Activated CD8-positive, alpha-beta memory T cell treated with anti-CD3 and anti-CD28 coated beads, Interleukin-2, amount 50 U/mL, for 4 hours (primary cell): ENCODE data around the gene PSG7.
"Not testable (repeated sequence)": the region's sequence is repeated elsewhere in the genome, so short reads cannot be mapped to it uniquely, and the experiment has no call there.

ENCODE experiments used
- DNase-seq: peaks from one replicate; pipeline ENCODE4 v3.0.0-alpha.2; 2020

The PSG7 gene

DNA sequence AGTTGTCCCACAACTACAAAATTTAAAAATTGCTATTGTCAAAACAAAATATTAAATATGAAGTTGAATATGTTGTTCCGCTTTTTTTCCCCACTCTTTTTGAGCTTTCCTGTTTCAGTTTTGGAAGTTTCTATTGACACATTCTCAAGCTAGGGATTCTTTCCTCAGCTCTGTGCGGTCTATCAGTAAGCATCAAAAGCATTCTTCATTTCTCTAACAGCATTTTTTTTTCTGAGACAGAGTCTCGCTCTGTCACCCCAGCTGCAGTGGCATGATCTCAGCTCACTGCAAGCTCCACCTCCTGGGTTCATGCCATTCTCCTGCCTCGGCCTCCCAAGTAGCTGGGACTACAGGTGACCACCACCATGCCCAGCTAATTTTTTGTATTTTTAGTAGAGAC lies 24.1 kb downstream of the PSG7 start:
- DNase-seq = not testable (repeated sequence)

DNA sequence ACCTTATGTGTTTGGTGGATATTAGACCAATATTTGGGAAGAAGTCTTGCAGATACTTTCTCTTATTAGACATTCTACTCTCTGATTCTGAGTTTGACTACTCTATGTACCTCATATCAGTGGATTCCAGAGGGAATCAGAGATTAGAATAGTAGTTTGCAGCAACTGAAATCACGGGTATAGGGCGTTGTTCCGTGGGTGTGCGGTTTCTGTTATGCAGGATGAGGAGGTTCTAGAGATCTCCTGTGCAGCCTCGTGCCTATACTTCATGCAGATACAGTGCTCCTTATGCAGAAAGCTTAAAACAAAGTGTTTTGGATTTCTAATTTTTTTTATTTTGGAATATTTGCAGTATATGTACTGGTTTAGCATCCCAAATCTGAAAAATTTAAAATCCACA lies 25.3 kb downstream of the PSG7 start:
- not testable (repeated sequence) for DNase-seq

DNA sequence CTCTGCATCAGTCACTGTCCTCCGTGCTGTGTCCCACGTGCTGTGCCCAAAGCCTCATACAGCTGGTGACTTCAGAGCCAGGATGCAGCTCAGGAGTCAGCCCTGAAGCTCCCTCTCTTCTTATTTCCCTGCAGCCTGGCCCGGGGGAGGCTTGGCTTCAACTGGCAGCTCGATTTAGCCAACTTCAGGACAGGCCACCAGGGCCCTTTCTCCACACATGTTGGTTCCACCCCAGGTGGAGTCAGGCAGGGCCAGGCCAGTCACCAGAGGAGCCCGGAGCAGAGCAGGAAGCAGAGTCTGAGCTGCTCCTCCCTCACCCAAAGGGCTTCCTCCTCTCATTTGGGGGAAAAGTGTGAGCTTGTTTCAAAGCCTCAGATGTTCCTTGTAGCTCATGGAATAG lies 30.8 kb downstream of the PSG7 start:
- not testable (repeated sequence) for DNase-seq

DNA sequence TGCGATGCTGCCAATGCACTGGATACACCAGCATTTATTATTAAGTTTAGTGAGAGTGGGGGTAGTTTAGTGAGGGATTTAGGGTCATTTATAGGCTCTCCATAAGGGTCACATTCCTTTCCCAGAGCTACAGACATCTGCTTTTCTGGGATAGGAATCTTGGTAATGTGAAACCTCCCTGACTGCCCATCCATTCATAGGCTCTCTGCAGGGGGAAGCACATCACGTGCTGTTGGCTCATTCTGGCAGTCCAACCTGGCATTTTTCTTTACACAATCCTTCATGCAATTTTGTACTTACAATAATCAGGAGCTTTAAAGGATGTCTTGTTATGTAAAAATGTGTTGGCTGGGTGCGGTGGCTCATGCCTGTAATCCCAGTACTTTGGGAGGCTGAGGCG lies 36.4 kb downstream of the PSG7 start:
- not testable (repeated sequence) for DNase-seq

DNA sequence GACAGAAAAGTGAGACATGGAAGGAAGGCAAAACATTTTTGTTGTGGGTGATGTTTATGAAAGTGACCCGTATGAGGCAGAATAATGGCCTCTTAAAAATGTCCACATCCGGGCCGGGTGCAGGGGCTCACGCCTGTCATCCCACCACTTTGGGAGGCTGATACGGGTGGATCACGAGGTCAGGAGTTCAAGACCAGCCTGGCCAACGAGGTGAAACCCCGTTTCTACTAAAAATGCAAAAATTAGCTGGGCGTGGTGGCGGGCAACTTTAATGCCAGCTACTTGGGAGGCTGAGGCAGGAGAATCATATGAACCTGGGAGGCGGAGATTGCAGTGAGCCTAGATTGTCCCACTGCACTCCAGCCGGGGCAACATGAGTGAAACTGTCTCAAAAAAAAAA lies 37.3 kb downstream of the PSG7 start:
- not testable (repeated sequence) for DNase-seq

DNA sequence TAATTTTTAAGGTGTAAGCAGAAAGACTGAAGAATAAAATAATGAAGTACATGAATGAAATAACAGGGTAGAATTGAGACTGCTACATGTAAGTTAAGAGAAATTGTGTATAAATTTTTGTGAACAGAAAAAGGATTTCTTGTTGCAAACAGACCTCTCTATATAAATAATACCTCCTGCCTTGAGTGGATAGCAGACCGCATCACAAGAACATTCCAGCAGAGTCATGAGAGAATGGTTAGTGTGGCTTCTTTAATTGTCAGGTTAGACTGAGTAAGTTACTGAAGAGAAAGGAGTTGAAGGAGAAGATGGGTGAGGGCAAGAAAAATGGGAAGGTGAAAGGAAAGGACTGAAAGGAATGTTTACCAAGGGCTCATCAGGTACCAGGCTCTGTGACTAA lies 37.9 kb downstream of the PSG7 start:
- not testable (repeated sequence) for DNase-seq

DNA sequence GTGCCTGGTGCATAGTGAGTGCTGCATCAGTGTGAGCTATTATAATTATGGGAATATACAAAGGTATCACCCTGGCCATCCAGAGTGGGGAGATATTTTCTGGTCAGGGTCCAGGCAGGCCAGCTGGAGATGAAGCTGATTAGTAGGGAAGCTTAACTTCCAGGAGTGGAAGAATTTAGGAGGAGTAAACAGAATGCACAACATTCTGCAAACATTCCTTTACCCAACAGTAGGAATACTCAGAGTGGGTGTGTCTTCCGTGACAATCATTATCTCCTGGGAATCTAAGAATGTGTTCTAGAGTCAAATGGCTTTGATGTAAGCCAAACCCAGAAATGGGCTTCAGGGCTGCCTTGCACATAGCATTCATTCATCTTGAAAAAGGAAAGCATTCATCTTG lies 38.4 kb downstream of the PSG7 start:
- not testable (repeated sequence) for DNase-seq

DNA sequence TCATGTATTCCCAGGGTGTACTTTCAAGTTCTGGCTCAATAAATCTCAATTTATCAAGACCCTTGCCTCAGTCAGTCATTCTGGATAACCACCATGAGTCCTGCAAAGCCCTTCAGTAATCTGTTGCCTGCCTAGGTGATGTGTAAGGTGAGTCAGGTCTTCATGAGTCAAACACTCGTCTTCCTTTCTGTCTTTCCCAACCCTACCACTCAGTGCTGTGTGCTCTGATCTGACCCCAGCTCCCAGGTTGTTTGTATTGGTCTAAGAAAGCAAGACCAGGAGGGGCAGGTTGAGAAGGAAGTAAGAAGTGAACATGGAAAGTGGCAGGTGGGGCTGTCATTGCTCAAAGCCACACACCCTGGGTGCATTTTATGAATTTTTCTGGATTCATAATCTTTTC lies 39.3 kb downstream of the PSG7 start:
- DNase-seq = not testable (repeated sequence)

DNA sequence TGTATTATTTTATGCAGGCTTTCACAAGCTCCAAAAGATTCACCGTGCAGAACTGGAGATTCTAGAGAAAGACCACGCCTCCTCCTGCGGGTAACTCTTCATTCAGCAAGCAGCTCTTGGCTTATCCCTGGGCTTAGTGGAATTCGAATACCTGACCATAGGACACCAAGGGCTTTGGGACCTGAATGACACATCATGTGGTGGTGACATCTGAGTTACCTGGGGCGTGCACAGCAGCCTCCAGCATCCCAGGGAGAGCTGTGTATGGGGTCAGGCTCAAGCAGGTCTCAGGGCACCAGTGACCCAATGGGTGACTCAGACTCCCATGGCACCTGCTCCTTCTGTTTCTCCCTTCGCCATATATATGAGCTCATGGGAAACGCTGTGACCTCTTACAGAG lies 46.6 kb downstream of the PSG7 start:
- not testable (repeated sequence) for DNase-seq

DNA sequence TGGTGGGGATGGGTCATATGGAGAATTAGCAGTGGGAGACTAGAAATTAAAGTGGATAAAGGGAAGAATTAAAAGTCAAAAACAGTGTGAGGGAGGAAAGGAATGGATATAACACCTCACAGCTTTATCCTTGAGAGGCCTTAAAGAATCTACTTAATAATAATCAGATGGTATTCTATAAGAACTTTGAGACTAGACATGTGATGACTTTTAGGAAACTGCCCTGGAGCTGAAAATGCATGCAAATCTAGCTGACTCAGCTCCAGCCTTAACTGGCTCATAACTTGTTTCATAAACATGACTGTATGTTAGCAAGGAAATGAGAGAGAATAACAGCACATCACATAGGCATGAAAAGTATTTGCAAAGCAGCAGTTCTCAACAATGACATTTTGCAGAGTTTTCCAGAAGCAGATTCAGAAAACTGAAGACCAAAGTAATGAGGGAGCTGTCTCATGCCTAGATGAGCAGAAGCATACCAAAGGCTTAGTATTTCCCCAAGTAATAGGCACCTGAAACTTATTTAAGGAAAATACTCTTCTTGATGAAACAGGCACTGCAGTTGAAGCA lies 49.0 kb downstream of the PSG7 start:
- DNase-seq = not testable (repeated sequence)

DNA sequence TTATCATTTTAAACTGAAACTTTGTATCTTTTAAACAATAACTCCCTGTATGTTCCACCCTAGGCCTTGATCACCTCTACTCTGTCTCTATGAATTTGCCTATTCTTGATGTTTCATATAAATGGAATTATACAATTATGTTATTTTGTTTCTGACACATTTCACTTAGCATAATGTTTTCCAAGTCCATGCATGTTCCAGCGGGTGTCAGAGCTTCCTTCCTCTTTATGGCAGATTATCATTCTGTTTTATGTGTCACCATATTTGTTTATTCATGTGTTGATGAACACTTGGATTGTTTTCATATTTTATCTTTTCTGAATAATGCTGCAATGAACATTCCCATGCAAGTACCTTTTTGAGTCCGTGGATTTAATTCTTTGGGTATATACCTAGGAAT lies 54.3 kb downstream of the PSG7 start:
- DNase-seq = not testable (repeated sequence)

DNA sequence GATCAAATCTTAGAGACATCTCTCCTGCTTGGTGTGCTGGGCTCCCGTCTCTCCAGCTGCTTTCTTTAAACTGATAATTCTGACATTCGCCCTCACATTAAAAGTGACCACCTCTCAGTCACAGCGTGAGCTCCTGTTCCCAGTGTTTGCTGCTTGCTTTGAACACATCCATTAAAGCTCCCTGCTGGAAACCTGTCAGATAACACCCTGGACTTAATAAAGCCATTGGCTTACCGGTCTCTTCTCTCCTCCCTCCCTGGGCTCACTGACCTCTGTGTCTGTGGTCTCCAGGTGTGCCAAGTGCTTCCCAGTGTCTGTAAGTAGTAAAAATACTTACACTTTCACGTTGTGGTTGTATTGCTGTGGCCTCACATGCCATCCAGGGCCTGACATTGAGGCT lies 55.0 kb downstream of the PSG7 start:
- not testable (repeated sequence) for DNase-seq

DNA sequence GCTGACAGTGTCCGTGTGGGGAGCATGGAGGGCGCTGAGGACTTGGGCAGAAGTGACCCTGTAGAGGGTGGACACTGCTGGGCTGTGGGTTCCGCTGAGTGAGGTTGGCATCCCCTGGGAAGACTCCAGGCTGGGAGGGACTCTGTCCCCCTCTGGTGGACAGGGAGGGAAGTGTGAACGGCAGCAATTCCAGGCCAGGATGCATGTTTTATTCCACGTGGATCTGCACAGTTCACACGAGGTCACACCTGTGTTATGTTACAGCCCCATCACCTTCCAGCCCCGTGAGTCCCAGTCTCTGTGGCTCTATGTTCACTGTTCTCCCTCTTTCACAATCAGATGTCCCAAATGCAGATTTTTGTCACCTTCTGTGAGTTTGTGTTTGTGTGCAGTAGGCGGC lies 55.7 kb downstream of the PSG7 start:
- DNase-seq = not testable (repeated sequence)

DNA sequence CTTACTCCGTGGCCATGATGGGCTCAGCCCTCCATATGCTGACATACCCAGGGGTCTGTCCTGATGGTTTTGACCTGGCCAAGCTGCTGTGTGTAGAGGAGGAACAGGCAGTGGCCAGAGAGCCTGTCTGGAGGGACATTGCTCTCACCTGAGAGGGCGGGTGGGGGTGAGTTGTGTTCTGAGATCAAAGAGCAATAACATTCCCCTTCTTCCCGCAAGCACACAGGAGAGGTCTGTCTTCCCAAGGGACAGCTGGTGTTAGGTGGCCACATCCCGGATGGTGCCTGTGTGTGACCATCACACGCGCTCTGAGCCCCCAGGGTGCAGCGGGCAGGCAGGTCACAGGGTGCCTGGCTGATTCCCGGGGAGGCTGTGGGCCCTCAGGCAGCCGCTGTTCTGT lies 56.4 kb downstream of the PSG7 start:
- DNase-seq = not testable (repeated sequence)

DNA sequence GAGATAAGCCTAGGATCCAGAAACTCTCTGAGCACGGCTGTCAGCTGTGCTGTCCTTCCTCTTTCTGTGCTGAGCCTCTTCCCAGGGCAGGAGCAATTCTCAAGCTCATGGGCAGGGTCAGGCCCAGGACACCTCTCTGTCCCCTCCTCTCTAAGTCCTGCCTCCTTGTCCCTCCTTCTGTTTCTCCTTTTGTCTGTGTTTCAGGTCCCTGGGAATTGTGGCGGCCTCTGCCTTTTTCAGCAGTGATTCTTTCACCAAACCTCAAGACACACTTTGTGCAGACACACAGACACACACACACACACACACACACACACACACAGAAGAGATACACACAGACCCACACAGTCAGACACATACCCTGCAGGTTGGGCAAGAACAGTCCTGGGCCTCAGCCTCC lies 57.4 kb downstream of the PSG7 start, which contains the start of gene PSG1:
PSG1 (minus strand) TSS at position 101 of the 400 bp plus-strand sequence. CDS start 132 bp downstream, outside the sequence.
- DNase-seq = no peak

DNA sequence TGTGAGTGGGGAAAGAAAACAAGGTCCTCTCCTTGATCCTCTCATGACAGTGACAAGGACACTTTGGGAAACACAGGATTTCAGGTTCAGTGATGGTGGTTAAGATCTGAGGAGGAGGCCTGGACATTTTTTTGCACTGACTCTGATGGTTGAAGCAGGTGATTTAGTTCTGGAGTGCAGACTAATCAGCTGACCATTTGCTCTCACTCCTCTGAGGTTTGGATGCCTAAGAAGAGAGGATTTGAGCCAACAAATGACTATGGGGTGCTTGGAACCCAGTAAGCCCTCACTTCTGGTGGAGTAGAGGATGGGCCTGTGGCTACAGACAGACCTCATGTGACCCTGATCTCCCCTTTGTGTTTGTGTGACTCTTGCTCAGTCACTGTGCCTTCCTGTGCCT lies 60.4 kb downstream of the PSG7 start:
- DNase-seq = not testable (repeated sequence)

DNA sequence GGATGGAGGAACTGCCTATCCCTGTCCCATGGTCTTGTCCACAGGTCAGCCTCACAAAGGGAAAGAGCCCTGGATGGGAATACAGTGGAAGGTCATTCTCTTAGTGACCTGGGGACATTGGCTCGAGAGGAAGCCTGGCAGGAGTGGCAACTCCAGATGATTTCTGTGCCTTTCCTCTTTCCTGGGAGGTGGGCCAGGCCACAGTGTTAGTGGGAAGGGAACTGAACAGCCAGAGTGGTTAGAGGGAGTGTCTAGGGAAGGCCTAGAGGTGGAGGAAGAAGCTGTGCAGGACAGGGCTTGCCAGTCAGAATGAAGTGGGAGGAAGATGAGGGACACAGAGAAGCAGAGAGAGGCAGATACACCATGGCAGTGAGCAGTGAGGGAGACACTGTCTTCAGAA lies 61.1 kb downstream of the PSG7 start:
- DNase-seq = not testable (repeated sequence)

DNA sequence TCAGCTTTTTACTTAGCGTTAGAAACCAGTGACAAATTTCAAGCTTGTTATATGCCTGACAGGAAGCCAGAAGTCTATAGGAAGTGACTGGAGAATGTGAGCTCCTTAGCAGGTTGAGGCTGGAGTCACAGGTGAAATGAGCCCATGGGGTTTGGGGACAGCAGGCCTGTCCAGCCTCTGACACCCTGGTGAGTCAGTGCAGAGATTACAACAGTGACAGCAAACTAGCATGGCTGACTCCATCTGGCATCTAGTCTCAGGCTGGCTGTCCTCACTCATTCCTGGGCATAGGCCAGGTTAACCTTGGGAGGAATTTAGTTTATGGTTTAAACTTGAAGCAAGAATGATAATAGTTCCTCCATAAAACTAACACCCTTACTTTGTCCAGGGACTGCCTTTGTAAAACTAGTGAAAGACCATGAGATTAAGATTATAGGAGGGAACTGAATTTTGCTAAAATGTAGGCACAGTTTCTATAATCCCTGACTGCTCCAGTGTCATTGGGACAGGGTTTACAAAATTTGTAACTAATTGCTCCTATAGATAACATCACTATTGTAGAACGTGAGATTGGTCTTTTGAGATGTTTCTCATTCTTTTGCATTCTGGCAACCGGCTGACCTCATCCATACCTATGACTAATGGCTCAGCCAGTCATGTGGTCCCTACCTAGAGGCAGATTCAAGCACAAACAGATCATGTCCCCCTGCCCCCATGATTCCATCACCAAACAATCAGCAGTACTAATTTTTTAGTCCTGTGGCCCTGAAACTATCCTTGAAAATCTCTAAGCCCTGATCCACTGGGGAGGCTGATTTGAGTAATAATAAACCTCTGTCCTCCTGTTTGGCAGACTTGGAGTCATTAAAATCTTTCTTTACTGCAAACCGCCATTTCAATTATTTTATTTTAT lies 61.9 kb downstream of the PSG7 start:
- DNase-seq = not testable (repeated sequence)

DNA sequence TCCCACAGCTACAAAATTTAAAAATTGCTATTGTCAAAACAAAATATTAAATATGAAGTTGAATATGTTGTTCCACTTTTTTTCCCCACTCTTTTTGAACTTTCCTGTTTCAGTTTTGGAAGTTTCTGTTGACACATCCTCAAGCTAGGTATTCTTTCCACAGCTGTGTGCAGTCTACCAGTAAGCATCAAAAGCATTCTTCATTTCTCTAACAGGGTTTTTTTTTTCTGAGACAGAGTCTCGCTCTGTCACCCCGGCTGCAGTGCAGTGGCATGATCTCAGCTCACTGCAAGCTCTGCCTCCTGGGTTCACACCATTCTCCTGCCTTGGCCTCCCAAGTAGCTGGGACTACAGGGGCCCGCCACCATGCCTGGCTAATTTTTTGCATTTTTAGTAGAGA lies 62.9 kb downstream of the PSG7 start:
- DNase-seq = not testable (repeated sequence)
